Measurements from ENCODE around the gene SIAH3.

DNA sequence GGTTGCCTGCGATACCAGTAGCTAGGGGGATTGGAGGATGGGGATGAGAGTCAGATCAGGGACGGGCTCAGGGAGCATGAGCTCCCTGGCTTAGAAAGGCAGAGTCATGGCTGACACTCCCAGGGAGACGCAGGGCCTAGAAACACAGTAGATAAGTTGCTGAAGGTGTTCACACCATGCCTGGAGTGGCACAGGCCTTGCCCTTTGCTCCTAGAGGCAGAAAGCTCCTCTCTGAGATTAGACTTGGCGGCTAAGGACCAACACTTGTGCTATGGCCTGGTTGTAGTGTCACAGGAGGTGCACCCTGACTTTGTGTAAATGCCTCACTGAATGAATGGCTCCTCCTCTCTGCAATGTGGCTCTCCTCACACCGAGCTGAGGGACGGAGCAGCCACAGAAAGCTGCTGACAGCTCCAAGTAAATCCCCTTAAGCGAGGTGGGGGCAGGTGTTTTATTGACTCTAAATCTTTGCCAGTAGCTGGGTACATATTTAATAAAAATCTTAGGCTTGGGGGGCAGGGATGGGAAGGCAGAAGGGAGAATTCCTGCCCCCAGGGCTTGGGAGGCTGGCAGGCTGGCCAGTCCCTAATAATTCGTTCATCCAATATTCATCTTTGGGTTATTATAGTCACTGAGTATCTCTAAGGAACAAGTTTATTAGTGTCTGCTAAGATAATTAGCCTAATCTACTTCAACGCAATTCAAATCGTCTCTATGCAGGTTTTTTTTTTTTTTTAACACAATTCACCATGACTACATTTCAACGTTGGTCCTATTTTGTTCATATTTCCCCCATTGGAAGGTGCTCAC lies 54.9 kb downstream of the SIAH3 start:
- TF ChIP-seq, protein P1, sequence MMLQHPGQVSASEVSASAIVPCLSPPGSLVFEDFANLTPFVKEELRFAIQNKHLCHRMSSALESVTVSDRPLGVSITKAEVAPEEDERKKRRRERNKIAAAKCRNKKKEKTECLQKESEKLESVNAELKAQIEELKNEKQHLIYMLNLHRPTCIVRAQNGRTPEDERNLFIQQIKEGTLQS (IDR thresholded peaks at IDR 0.05): no peak
- TF ChIP-seq EZH2 (IDR thresholded peaks at IDR 0.05): no peak
- TF ChIP-seq YY1 (IDR thresholded peaks at IDR 0.05; ENCODE audit: extremely low read depth, insufficient replicate concordance, low read depth, low read length): no peak
- TF ChIP-seq, protein P2, sequence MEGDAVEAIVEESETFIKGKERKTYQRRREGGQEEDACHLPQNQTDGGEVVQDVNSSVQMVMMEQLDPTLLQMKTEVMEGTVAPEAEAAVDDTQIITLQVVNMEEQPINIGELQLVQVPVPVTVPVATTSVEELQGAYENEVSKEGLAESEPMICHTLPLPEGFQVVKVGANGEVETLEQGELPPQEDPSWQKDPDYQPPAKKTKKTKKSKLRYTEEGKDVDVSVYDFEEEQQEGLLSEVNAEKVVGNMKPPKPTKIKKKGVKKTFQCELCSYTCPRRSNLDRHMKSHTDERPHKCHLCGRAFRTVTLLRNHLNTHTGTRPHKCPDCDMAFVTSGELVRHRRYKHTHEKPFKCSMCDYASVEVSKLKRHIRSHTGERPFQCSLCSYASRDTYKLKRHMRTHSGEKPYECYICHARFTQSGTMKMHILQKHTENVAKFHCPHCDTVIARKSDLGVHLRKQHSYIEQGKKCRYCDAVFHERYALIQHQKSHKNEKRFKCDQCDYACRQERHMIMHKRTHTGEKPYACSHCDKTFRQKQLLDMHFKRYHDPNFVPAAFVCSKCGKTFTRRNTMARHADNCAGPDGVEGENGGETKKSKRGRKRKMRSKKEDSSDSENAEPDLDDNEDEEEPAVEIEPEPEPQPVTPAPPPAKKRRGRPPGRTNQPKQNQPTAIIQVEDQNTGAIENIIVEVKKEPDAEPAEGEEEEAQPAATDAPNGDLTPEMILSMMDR (IDR thresholded peaks at IDR 0.05 in 2 of 3, conservative IDR thresholded peaks at IDR 0.05 in 1 of 3; ENCODE audit: borderline replicate concordance in 1 of 3, insufficient read depth in 1 of 3, low read depth in 2 of 3, low read length in 2 of 3): no peak
- no peak for TF ChIP-seq POLR2A (IDR thresholded peaks at IDR 0.05; ENCODE audit: borderline replicate concordance, extremely low read depth, insufficient read depth, insufficient read length)
